PC-3 (cell line): Measurements from ENCODE around the gene COL6A1. TPM values are rescaled to one million over a fixed set of nuclear protein-coding genes. Genes with fewer than 3 reads are reported as not detected.

ENCODE experiments used
- ATAC-seq: fragments of 200-7000 bp; cut with Tn5 transposase; 2 replicates; pipeline ENCODE4 v1.9.1; 2020; ENCODE audit warnings: mild to moderate bottlenecking, moderate library complexity
- BruUV-seq: library from RNA; stranded (reverse); fragments of 400-500 nt; replicated peaks from 2 replicates; lab custom pipeline; 2021; lab: Mats Ljungman, UMichigan
- CTCF ChIA-PET: fragments of 300-600 bp; sonication (Branson Sonifier 250); formaldehyde crosslinking; loops from one replicate; lab custom pipeline; 2022; ENCODE audit warnings: antibody characterized with exemption; lab: Charles Lee
- POLR2A ChIA-PET: fragments of 300-600 bp; sonication (Branson Sonifier 250); formaldehyde crosslinking; loops from one replicate; lab custom pipeline; 2022; ENCODE audit warnings: antibody characterized with exemption; ENCODE audit not compliant: unreplicated experiment; lab: Charles Lee
- DNase-seq: peaks from one replicate; pipeline ENCODE4 v3.0.0-alpha.2; 2015
- H2AFZ ChIP-seq: fragments of 300-600 bp; sonication (generic); 2 replicates; pipeline ENCODE4 v1.6.0; 2016; ENCODE audit warnings: antibody characterized with exemption, low read length
- H3F3A ChIP-seq: fragments of 300-600 bp; sonication (generic); one replicate; pipeline ENCODE4 v1.6.0; 2017; ENCODE audit warnings: antibody characterized with exemption, low read length, control low read depth, mild to moderate bottlenecking; ENCODE audit not compliant: unreplicated experiment
- H3K27ac ChIP-seq: fragments of 300-600 bp; sonication (generic); 2 replicates; pipeline ENCODE4 v1.5.1; 2016; ENCODE audit warnings: mild to moderate bottlenecking, low read length
- H3K27me3 ChIP-seq: fragments of 300-600 bp; sonication (generic); 2 replicates; pipeline ENCODE4 v1.6.1; 2016; ENCODE audit warnings: low read length, mixed read lengths
- H3K36me3 ChIP-seq: fragments of 300-600 bp; sonication (generic); 2 replicates; pipeline ENCODE4 v1.6.1; 2016; ENCODE audit warnings: low read depth, mixed run types, low read length, mixed read lengths
- H3K4me1 ChIP-seq: fragments of 300-600 bp; sonication (generic); 2 replicates; pipeline ENCODE4 v1.5.1; 2016; ENCODE audit warnings: low read length; ENCODE audit not compliant: insufficient read depth
- H3K4me2 ChIP-seq: fragments of 300-600 bp; sonication (generic); 2 replicates; pipeline ENCODE4 v1.6.0; 2016; ENCODE audit warnings: low read length
- H3K4me3 ChIP-seq: fragments of 300-600 bp; sonication (generic); 2 replicates; pipeline ENCODE4 v1.5.1; 2016; ENCODE audit warnings: mild to moderate bottlenecking, low read length, mixed read lengths
- H3K79me2 ChIP-seq: fragments of 300-600 bp; sonication (generic); 2 replicates; pipeline ENCODE4 v1.6.1; 2017; ENCODE audit warnings: low read length, mixed read lengths
- H3K9ac ChIP-seq: fragments of 300-600 bp; sonication (generic); 2 replicates; pipeline ENCODE4 v1.6.0; 2016; ENCODE audit warnings: mild to moderate bottlenecking, low read length
- H3K9me2 ChIP-seq: fragments of 300-600 bp; sonication (generic); replicated peaks from 2 replicates; pipeline ENCODE4 v1.6.1; 2016; ENCODE audit warnings: mixed run types, low read length, mixed read lengths
- H3K9me3 ChIP-seq: fragments of 300-600 bp; sonication (generic); 2 replicates; pipeline ENCODE4 v1.6.1; 2016; ENCODE audit warnings: low read length, mixed read lengths
- H4K20me1 ChIP-seq: fragments of 300-600 bp; sonication (generic); 2 replicates; pipeline ENCODE4 v1.6.1; 2016; ENCODE audit warnings: low read length, mixed read lengths
- EZH2 ChIP-seq: fragments of 300-600 bp; sonication (generic); IDR thresholded peaks from one replicate; pipeline ENCODE4 v1.6.1; 2017; ENCODE audit warnings: antibody characterized with exemption, mild to moderate bottlenecking, low read length; ENCODE audit not compliant: unreplicated experiment
- EZH2phosphoT487 ChIP-seq: fragments of 300-600 bp; sonication (generic); IDR thresholded peaks from 2 replicates; pipeline ENCODE4 v1.6.1; 2018; ENCODE audit warnings: mild to moderate bottlenecking, antibody characterized with exemption, low read length, borderline replicate concordance
- intact Hi-C: fragments of 100-400 bp; cut with micrococcal nuclease; formaldehyde crosslinking; loops from 2 replicates; pipeline ENCODE4 v1.9.0; 2023
- total RNA-seq: library from RNA; depleted of rRNA; stranded (reverse); fragments of >200 nt; gene quantifications from 2 replicates; pipeline ENCODE4 v1.2.3, GENCODE V29; 2014
- TF ChIP-seq, protein P1 (sequence below): fragments of 300-600 bp; sonication (generic); conservative IDR thresholded peaks from 2 replicates; pipeline ENCODE4 v1.5.1; 2017; ENCODE audit warnings: antibody characterized with exemption, low read depth, mild to moderate bottlenecking, low read length

COL6A1 gene
- total RNA-seq, 1 experiment from 2014 or later, result 487 TPM

DNA sequence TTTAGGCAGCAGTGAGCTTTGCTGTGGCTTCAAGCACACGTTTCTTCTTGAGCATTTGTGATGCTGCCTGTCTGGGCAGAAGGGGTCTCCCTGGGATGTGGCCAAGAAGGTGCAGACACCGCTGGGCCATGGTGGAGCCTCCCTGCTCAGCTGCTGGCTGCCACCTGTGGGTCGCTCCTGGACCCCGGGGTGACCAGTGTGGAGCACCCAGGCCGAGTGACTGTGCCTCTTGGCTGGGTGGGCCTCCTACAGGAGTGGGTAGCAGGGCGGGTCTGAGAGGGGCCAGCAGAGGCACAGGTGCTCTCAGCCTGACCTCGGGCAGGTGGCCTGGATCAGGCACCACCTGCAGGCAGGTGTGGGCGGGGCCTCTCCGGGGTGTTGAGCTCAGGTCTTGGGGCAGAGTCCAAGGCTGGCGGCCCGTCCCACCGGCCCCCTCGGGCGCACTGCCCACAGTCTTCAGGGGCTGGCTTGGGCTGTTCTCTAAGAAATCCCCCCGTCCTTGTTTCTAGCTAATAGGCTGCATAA lies 42.0 kb upstream of the COL6A1 start:
- BruUV-seq, result no TSS peak
- ATAC-seq, result no peak
- H3K27me3 ChIP-seq, result no peaks in the 10 kb centered on the region
- POLR2A ChIA-PET, result no interaction called here
- intact Hi-C loops, result no loop called here
- H3K9me3 ChIP-seq, result 0 out of 2 replicates have a peak, but pooled peaks cover 8% of the 10 kb centered on the region
- H2AFZ ChIP-seq, result no peak overlapping the region
- no peaks in the 10 kb centered on the region for H3K4me1 ChIP-seq
- no peak overlapping the region for H3K4me3 ChIP-seq
- no peaks in the 10 kb centered on the region for H3K9me2 ChIP-seq
- H3K36me3 ChIP-seq, result no peaks in the 10 kb centered on the region
- H4K20me1 ChIP-seq, result no peaks in the 10 kb centered on the region
- DNase-seq, result no peak
- no peaks in the 10 kb centered on the region for H3F3A ChIP-seq
- CTCF ChIA-PET, result no interaction called here
- TF ChIP-seq, protein P1, sequence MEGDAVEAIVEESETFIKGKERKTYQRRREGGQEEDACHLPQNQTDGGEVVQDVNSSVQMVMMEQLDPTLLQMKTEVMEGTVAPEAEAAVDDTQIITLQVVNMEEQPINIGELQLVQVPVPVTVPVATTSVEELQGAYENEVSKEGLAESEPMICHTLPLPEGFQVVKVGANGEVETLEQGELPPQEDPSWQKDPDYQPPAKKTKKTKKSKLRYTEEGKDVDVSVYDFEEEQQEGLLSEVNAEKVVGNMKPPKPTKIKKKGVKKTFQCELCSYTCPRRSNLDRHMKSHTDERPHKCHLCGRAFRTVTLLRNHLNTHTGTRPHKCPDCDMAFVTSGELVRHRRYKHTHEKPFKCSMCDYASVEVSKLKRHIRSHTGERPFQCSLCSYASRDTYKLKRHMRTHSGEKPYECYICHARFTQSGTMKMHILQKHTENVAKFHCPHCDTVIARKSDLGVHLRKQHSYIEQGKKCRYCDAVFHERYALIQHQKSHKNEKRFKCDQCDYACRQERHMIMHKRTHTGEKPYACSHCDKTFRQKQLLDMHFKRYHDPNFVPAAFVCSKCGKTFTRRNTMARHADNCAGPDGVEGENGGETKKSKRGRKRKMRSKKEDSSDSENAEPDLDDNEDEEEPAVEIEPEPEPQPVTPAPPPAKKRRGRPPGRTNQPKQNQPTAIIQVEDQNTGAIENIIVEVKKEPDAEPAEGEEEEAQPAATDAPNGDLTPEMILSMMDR, result no peak
- no peak for TF ChIP-seq EZH2phosphoT487
- no peak for TF ChIP-seq EZH2
- no peak overlapping the region for H3K4me2 ChIP-seq
- no peak overlapping the region for H3K9ac ChIP-seq
- no peaks in the 10 kb centered on the region for H3K79me2 ChIP-seq
- no peak overlapping the region for H3K27ac ChIP-seq

DNA sequence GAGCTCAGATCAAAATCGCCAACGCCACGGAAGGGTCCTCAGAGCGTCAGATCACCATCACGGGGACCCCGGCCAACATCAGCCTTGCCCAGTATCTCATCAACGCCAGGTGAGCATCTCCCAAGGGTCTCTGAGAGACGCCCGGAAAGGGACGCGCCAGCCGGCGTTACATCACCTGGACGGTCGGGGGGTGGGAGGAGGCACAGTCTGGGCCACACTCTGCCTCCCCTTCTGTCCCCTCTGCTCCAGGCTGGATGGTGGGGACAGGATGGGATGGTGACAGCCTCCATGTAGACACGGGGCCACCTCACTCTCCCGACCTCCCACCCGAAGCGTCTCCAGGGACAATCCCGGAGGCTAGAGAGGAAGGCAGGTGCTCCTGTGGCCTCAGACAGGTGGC lies 41.5 kb upstream of the COL6A1 start:
- CTCF ChIA-PET, result no interaction called here
- BruUV-seq, result no TSS peak
- TF ChIP-seq EZH2 (no peak), EZH2phosphoT487 (no peak)
- TF ChIP-seq, protein P1, result no peak
- H3K9me2 ChIP-seq, result no peaks in the 10 kb centered on the region
- no peaks in the 10 kb centered on the region for H4K20me1 ChIP-seq
- H3K36me3 ChIP-seq, result no peaks in the 10 kb centered on the region
- no peak overlapping the region for H3K27ac ChIP-seq
- H3K4me1 ChIP-seq, result no peaks in the 10 kb centered on the region
- H2AFZ ChIP-seq, result no peak overlapping the region
- 0 out of 2 replicates have a peak, but pooled peaks cover 8% of the 10 kb centered on the region for H3K9me3 ChIP-seq
- intact Hi-C loops, result no loop called here
- no peak overlapping the region for H3K9ac ChIP-seq
- POLR2A ChIA-PET, result no interaction called here
- H3K79me2 ChIP-seq, result no peaks in the 10 kb centered on the region
- ATAC-seq (no peak), DNase-seq (no peak)
- no peaks in the 10 kb centered on the region for H3F3A ChIP-seq
- H3K27me3 ChIP-seq, result no peaks in the 10 kb centered on the region
- no peak overlapping the region for H3K4me2 ChIP-seq
- no peak overlapping the region for H3K4me3 ChIP-seq

DNA sequence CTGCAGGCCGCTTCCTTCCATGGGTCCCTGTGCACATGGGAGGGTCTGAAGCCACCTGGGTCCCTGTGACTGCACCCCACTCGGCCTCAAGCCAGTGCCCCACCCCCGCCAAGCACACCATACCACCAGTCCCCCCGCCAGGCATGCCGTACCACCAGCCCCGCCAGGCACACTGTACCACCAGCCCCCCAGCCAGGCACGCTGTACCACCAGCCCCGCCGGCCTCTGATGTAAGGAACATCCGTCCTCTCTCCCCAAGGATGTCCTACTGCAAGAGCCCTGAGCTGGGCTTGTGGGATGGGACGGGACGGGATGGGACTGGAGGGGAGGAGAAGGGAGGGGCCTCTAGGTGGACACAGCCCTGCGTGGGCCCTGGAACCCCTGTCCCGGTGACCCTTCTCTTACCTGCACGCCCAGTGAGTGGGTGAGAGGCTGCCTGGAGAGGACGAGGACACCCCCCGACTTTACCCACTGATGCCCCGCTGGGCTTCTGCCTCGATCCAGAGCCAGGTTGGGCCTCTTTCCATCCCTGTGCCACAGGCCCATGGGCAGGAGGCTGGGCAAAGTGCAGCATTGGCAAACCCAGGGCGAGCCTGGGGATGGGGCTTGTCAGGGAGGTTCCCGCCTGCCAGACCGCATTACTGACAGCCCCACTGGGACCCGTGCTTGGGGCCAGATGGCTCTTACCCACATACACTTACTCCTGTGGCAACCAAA lies 40.8 kb upstream of the COL6A1 start:
- no TSS peak for BruUV-seq
- no peaks in the 10 kb centered on the region for H3K27me3 ChIP-seq
- no peaks in the 10 kb centered on the region for H4K20me1 ChIP-seq
- H3K36me3 ChIP-seq, result no peaks in the 10 kb centered on the region
- no peak overlapping the region for H3K9ac ChIP-seq
- H3K4me3 ChIP-seq, result no peak overlapping the region
- H3K4me2 ChIP-seq, result no peak overlapping the region
- DNase-seq, result no peak
- no peaks in the 10 kb centered on the region for H3K79me2 ChIP-seq
- no peak for ATAC-seq
- 0 out of 2 replicates have a peak, but pooled peaks cover 2% of the 10 kb centered on the region for H3K9me3 ChIP-seq
- no peak overlapping the region for H2AFZ ChIP-seq
- intact Hi-C loops, result no loop called here
- H3K27ac ChIP-seq, result no peak overlapping the region
- POLR2A ChIA-PET, result no interaction called here
- CTCF ChIA-PET, result no interaction called here
- no peaks in the 10 kb centered on the region for H3F3A ChIP-seq
- TF ChIP-seq EZH2 (no peak), EZH2phosphoT487 (no peak)
- H3K9me2 ChIP-seq, result no peaks in the 10 kb centered on the region
- H3K4me1 ChIP-seq, result no peaks in the 10 kb centered on the region
